Ecto neural progenitor cell (in vitro differentiated cells): ENCODE measurements around the gene ATP1A2.

ENCODE experiments used
- DNase-seq: peaks from one replicate; pipeline ENCODE4 v3.0.0-alpha.2; 2018; ENCODE audit warnings: low spot score

The ATP1A2 gene

GRCh38 chr1:160146107-160146506 lies 30.5 kb downstream of the ATP1A2 start:
- no peak for DNase-seq

- no peak for DNase-seq
Observed at GRCh38 chr1:160148121-160148520, 32.6 kb downstream of the ATP1A2 start.

- no peak for DNase-seq
Observed at GRCh38 chr1:160149233-160149632, 33.7 kb downstream of the ATP1A2 start.

GRCh38 chr1:160149716-160150115 lies 34.2 kb downstream of the ATP1A2 start:
- DNase-seq, result no peak

- no peak for DNase-seq
Observed at GRCh38 chr1:160151303-160151702, 35.7 kb downstream of the ATP1A2 start, which contains the start of gene ATP1A4. Gene ATP1A4, plus strand, starts transcription at chr1:160151603. Its CDS starts 438 bp downstream, at chr1:160152041.

GRCh38 chr1:160154790-160155189 lies 39.2 kb downstream of the ATP1A2 start:
- DNase-seq, result no peak

GRCh38 chr1:160156361-160156760 lies 40.8 kb downstream of the ATP1A2 start:
- no peak for DNase-seq

GRCh38 chr1:160157174-160157573 lies 41.6 kb downstream of the ATP1A2 start:
- DNase-seq, result no peak

- DNase-seq, result no peak
Observed at GRCh38 chr1:160158031-160158430, 42.5 kb downstream of the ATP1A2 start.

GRCh38 chr1:160158534-160158933 lies 43.0 kb downstream of the ATP1A2 start:
- DNase-seq, result no peak

- no peak for DNase-seq
Observed at GRCh38 chr1:160159846-160160245, 44.3 kb downstream of the ATP1A2 start.

GRCh38 chr1:160161965-160162705 lies 46.6 kb downstream of the ATP1A2 start:
- peak; percentile 76 for DNase-seq

- no peak for DNase-seq
Observed at GRCh38 chr1:160162931-160163330, 47.4 kb downstream of the ATP1A2 start.

GRCh38 chr1:160163615-160164014 lies 48.1 kb downstream of the ATP1A2 start:
- DNase-seq, result no peak

- DNase-seq, result no peak
Observed at GRCh38 chr1:160164121-160164520, 48.6 kb downstream of the ATP1A2 start.

GRCh38 chr1:160166166-160166868 lies 50.8 kb downstream of the ATP1A2 start:
- no peak for DNase-seq

GRCh38 chr1:160167056-160167455 lies 51.5 kb downstream of the ATP1A2 start:
- DNase-seq, result no peak

- DNase-seq, result no peak
Observed at GRCh38 chr1:160167580-160167979, 52.0 kb downstream of the ATP1A2 start.

- no peak for DNase-seq
Observed at GRCh38 chr1:160168016-160168415, 52.5 kb downstream of the ATP1A2 start.

GRCh38 chr1:160168609-160169369 lies 53.2 kb downstream of the ATP1A2 start:
- DNase-seq, result peak; percentile 68

GRCh38 chr1:160169553-160170399 lies 54.2 kb downstream of the ATP1A2 start:
- DNase-seq, result peak; percentile 71

- DNase-seq, result no peak
Observed at GRCh38 chr1:160171354-160171753, 55.8 kb downstream of the ATP1A2 start.
